Activated effector memory CD4-positive, alpha-beta T cell treated with Interleukin-2 at 50 U/mL for 16 hours (primary cell): ENCODE data around the gene PDK2.
"Not testable (repeated sequence)": the region's sequence is repeated elsewhere in the genome, so short reads cannot be mapped to it uniquely, and the experiment has no call there.

Experiments used
- DNase-seq: peaks from one replicate; pipeline ENCODE4 v3.0.0-alpha.2; 2020

Gene PDK2

GRCh38 chr17:50059256-50059655, 35.9 kb upstream of the PDK2 start:
- no peak for DNase-seq

- no peak for DNase-seq
Measured at GRCh38 chr17:50059759-50060273, 35.3 kb upstream of the PDK2 start.

- no peak for DNase-seq
Measured at GRCh38 chr17:50060951-50061712, 34.0 kb upstream of the PDK2 start.

GRCh38 chr17:50061713-50062045, 33.5 kb upstream of the PDK2 start:
- not testable (repeated sequence) for DNase-seq

GRCh38 chr17:50062293-50063243, 32.6 kb upstream of the PDK2 start:
- DNase-seq: no peak

GRCh38 chr17:50063561-50064252, 31.4 kb upstream of the PDK2 start:
- no peak for DNase-seq

GRCh38 chr17:50064253-50065001, 30.7 kb upstream of the PDK2 start:
- no peak for DNase-seq

- no peak for DNase-seq
Measured at GRCh38 chr17:50065056-50065455, 30.1 kb upstream of the PDK2 start.

GRCh38 chr17:50066995-50067394, 28.2 kb upstream of the PDK2 start:
- DNase-seq: no peak

GRCh38 chr17:50067996-50068395, 27.2 kb upstream of the PDK2 start:
- no peak for DNase-seq

- DNase-seq: no peak
Measured at GRCh38 chr17:50070908-50071680, 24.1 kb upstream of the PDK2 start.

- DNase-seq: no peak
Measured at GRCh38 chr17:50071692-50072091, 23.5 kb upstream of the PDK2 start.

GRCh38 chr17:50072130-50072529, 23.0 kb upstream of the PDK2 start:
- no peak for DNase-seq

- no peak for DNase-seq
Measured at GRCh38 chr17:50072925-50073324, 22.2 kb upstream of the PDK2 start.

- DNase-seq: no peak
Measured at GRCh38 chr17:50074227-50074626, 20.9 kb upstream of the PDK2 start.

- DNase-seq: no peak
Measured at GRCh38 chr17:50075446-50076032, 19.6 kb upstream of the PDK2 start.

- DNase-seq: no peak
Measured at GRCh38 chr17:50076221-50076590, 18.9 kb upstream of the PDK2 start.

- no peak for DNase-seq
Measured at GRCh38 chr17:50076591-50077235, 18.4 kb upstream of the PDK2 start.

- DNase-seq: no peak
Measured at GRCh38 chr17:50078430-50078829, 16.7 kb upstream of the PDK2 start.

GRCh38 chr17:50079334-50080095, 15.6 kb upstream of the PDK2 start:
- no peak for DNase-seq
